Measurements from ENCODE around the gene DDX46. TPM values are rescaled to one million over a fixed set of nuclear protein-coding genes. Genes with fewer than 3 reads are reported as not detected.
"Not testable (repeated sequence)": the region's sequence is repeated elsewhere in the genome, so short reads cannot be mapped to it uniquely, and the experiment has no call there.

The DDX46 gene
- total RNA-seq, 1 donor from 2014 or later: 32.0 TPM

- DNase-seq (ENCODE audit: low spot score): no peak
- peaks cover 18% of the 10 kb centered on the region for H3K36me3 Mint-ChIP-seq (ENCODE audit: low read depth)
- peak overlapping the region; percentile 66 for H3K27ac Mint-ChIP-seq (ENCODE audit: unreplicated experiment)
- no peaks in the 10 kb centered on the region for H3K9me3 Mint-ChIP-seq (ENCODE audit: low read depth)
- peak overlapping the region; percentile 46 for H3K4me3 Mint-ChIP-seq (ENCODE audit: unreplicated experiment)
- peaks cover 60% of the 10 kb centered on the region for H3K4me1 Mint-ChIP-seq (ENCODE audit: low read depth)
- H3K27me3 Mint-ChIP-seq (ENCODE audit: low read depth): no peaks in the 10 kb centered on the region
- TF ChIP-seq CTCF (IDR thresholded peaks at IDR 0.05): peak; percentile 78
These were observed 92.8 kb downstream of the DDX46 start for GRCh38 chr5:134851307-134851923.

- not testable (repeated sequence) for H3K9me3 Mint-ChIP-seq (ENCODE audit: low read depth); H3K27ac Mint-ChIP-seq (ENCODE audit: unreplicated experiment); DNase-seq (ENCODE audit: low spot score); H3K27me3 Mint-ChIP-seq (ENCODE audit: low read depth); H3K4me3 Mint-ChIP-seq (ENCODE audit: unreplicated experiment)
- Mint-ChIP-seq H3K36me3 (ENCODE audit: low read depth) (peaks cover 23% of the 10 kb centered on the region), H3K4me1 (ENCODE audit: low read depth) (peaks cover 25% of the 10 kb centered on the region)
These were observed 97.9 kb downstream of the DDX46 start for GRCh38 chr5:134856465-134856864.

- Mint-ChIP-seq H3K27ac (ENCODE audit: unreplicated experiment) (no peak overlapping the region), H3K4me1 (ENCODE audit: low read depth) (peaks cover 16% of the 10 kb centered on the region), H3K36me3 (ENCODE audit: low read depth) (peaks cover 21% of the 10 kb centered on the region), H3K9me3 (ENCODE audit: low read depth) (no peaks in the 10 kb centered on the region), H3K27me3 (ENCODE audit: low read depth) (no peaks in the 10 kb centered on the region), H3K4me3 (ENCODE audit: unreplicated experiment) (no peak overlapping the region)
- DNase-seq (ENCODE audit: low spot score): no peak
- no peak for TF ChIP-seq CTCF (IDR thresholded peaks at IDR 0.05)
These were observed 98.8 kb downstream of the DDX46 start for GRCh38 chr5:134857401-134857800.

GRCh38 chr5:134864707-134865106 is 106.1 kb downstream of the DDX46 start:
- DNase-seq (ENCODE audit: low spot score): no peak
- TF ChIP-seq CTCF (IDR thresholded peaks at IDR 0.05): no peak
- Mint-ChIP-seq H3K27me3 (ENCODE audit: low read depth) (no peaks in the 10 kb centered on the region), H3K36me3 (ENCODE audit: low read depth) (peaks cover 11% of the 10 kb centered on the region), H3K4me1 (ENCODE audit: low read depth) (no peaks in the 10 kb centered on the region), H3K4me3 (ENCODE audit: unreplicated experiment) (no peak overlapping the region), H3K27ac (ENCODE audit: unreplicated experiment) (no peak overlapping the region), H3K9me3 (ENCODE audit: low read depth) (no peaks in the 10 kb centered on the region)

- H3K4me1 Mint-ChIP-seq (ENCODE audit: low read depth): peaks cover 18% of the 10 kb centered on the region
- TF ChIP-seq CTCF (IDR thresholded peaks at IDR 0.05): no peak
- no peaks in the 10 kb centered on the region for H3K27me3 Mint-ChIP-seq (ENCODE audit: low read depth)
- no peak for DNase-seq (ENCODE audit: low spot score)
- H3K36me3 Mint-ChIP-seq (ENCODE audit: low read depth): peaks cover 4% of the 10 kb centered on the region
- H3K9me3 Mint-ChIP-seq (ENCODE audit: low read depth): no peaks in the 10 kb centered on the region
- peak overlapping the region; percentile 95 for H3K4me3 Mint-ChIP-seq (ENCODE audit: unreplicated experiment)
- peak overlapping the region; percentile 99 for H3K27ac Mint-ChIP-seq (ENCODE audit: unreplicated experiment)
These were observed 114.9 kb downstream of the DDX46 start for GRCh38 chr5:134873494-134873893.
